NCI-H1092 treated with DMSO at 0.1 percent for 48 hours (cell line): ENCODE results near the gene PDSS1.
A peak's percentile ranks its signal among the peaks of the same experiment; 100 is the strongest.
"Not testable (repeated sequence)": the region's sequence is repeated elsewhere in the genome, so short reads cannot be mapped to it uniquely, and the experiment has no call there.

ENCODE experiments used
- DNase-seq: peaks from one replicate; lab custom pipeline; 2025; lab: John Stamatoyannopoulos, UW

The PDSS1 gene

GRCh38 chr10:26697163-26697921 lies at the start of gene PDSS1:
PDSS1 (plus strand) TSS chr10:26697701; CDS start chr10:26697712, 11 bp downstream.
- DNase-seq = peak; percentile 53

DNA sequence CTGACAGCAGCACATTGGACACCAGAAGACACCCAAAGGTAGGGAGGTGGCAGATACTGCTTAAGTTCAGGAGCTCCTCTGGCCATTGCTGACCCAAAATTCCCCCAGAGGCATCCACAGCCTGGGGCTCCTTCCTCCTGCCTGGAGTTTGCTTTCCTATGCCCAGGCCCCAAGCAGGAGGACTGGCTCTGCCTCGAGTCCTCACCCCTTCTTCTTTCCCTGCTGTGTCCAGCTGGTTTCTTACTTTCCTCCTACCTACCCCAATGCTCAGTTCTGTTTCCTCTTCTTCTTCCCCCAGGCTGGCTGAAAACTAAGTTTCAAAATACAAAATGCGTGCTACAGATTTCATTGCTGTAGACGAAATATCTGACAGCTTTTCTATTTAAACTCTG lies 49.3 kb upstream of the PDSS1 start:
- DNase-seq = not testable (repeated sequence)

GRCh38 chr10:26650406-26650805 lies 47.1 kb upstream of the PDSS1 start:
- no peak for DNase-seq

GRCh38 chr10:26651476-26651875 lies 46.0 kb upstream of the PDSS1 start:
- DNase-seq = not testable (repeated sequence)

DNA sequence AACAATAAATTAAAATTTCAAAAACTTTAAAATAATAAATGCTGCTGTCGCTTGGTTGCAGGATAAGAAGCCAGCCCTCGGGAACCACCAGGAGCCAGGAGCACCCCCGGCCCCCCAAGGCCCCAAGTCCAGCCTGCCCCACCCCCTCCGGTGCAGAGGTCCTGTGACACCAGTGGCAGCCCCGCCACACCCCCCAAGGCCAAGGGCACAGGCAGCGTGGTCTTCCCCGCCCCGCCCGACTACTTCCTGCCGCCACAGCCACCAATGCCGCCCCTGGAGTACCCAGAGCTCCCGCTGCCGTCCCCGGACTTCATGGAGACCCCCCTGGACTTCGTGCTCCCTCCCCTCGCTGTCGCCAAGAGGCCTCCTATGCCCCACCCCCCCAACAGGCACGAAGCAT lies 44.5 kb upstream of the PDSS1 start:
- no peak for DNase-seq

DNA sequence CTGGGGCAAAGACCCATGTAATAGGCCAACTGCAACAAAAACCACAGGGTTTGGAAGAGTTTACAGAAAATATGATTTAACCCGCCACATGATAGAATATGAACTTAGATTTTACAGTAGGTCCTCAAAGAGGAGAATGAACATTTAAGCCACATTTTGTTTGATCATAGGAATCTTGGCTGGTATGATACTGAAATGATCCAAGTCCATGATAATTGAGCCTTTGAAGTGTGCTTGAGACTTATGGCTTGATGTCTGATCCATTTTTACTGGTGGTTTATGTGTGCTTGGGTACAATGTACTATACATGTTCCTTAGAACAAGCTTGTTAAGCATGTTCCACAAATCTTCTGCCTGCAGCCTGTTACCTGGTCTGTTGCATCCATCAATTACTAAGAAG lies 41.8 kb upstream of the PDSS1 start:
- no peak for DNase-seq

GRCh38 chr10:26662864-26663263 lies 34.6 kb upstream of the PDSS1 start:
- DNase-seq = no peak

DNA sequence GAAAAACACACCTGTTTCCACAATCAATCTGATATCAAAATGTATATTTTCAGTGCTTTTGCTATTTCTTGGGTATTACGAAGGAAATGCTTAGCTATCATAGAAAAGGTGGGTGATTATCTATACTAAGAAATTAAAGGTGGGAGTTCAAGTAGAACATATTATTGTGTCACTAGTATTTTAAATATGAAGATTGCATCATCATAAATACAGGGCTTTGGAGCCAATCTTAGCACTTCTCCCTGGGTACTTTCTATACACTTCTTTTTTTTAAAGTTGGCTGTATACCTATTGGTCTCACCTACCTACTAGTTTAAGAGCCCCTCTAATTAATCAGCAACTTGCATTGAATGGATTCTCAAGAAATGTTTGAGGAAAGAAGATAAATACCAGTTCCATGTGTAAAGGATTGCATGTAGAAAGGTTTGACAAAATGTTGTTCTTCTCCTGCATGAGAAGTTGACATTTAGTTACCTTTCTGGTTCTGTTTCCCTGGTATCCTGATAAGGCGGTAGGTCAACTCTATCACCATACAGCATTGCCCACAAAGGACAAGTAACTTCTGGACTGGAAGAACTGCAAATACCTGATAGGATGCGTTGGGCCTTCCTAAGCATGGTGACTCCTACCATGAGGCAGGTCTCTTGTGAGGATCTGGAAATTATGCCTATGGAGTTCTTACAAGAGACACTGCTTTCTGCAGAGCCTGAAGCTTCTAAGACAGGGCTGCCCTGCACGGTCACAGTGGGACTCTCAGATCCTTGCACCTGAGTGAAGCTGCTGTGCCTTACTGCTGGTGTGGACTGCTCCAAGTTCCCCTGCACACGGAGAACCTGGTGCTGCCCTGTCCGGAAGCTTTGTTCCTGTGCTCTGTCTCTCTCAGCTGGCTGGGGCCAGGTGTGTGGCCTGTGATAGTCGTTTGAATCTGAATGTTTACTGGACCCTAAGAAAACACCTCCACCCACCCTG lies 32.1 kb upstream of the PDSS1 start:
- no peak for DNase-seq

DNA sequence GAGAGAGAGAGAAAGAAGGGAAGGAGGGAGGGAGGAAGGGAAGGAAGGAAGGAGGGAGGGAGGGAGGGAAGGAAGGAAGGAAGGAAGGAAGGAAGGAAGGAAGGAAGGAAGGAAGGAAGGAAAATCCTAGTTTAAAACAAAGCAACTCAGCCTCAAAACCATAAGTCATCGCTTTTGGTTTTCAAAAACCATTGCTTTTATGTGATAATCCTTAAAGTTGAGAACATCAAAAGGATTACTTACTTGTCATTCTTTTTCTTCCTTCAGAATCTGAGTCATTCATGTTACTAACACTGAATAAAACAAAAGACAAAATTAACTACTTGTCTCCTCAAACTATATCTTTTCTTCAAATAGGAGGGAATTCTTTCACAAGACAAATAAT lies 21.6 kb upstream of the PDSS1 start:
- no peak for DNase-seq

GRCh38 chr10:26679588-26679987 lies 17.9 kb upstream of the PDSS1 start:
- no peak for DNase-seq

GRCh38 chr10:26681076-26681475 lies 16.4 kb upstream of the PDSS1 start:
- no peak for DNase-seq

DNA sequence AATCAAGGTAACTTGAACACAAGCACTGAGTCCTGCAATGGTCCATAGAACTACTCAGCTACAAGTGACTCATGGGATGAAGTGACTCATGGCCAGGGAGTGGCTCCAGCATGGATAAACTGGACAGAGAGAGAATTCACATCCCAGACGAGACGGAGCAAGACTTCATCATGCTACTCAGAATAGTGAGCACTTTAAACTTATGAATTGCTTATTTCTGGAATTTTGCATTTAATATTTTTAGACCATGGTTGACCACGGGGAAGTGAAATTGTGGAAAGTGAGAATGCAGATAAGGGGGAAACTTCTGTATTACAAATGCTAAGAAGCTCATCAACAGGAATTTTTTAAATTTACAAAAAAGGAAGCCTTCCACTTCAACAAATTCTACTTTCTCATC lies 15.5 kb upstream of the PDSS1 start:
- not testable (repeated sequence) for DNase-seq

GRCh38 chr10:26682931-26683330 lies 14.6 kb upstream of the PDSS1 start:
- DNase-seq = no peak

DNA sequence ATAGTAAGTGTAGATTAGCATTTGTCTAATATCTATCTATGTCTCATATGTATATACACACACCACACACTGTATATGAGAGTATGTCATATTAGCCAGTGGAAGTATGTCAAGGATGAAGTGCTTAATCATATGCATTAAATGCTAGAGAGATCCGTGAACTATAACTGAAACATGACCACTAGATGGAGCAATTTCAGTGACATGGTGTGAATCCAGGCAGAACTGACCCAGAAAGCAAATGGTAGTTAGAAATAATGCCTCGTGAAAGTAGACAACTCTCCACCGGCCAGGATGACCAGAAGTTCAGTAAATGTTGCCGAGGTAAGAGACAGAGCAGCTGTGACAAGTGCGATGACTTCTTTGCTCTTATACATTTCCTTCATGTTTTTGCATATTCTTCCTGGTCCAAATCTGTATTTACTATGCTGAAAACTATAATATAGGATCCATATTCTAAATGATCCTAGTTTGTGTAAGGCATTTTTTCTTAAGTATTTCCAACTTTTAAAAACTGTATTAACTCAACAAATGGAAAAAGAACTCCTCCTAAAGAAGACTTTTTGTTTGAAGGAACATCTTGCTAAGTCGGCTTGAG lies 12.7 kb upstream of the PDSS1 start:
- DNase-seq = peak; percentile 21

GRCh38 chr10:26685441-26685840 lies 12.1 kb upstream of the PDSS1 start:
- DNase-seq = no peak

DNA sequence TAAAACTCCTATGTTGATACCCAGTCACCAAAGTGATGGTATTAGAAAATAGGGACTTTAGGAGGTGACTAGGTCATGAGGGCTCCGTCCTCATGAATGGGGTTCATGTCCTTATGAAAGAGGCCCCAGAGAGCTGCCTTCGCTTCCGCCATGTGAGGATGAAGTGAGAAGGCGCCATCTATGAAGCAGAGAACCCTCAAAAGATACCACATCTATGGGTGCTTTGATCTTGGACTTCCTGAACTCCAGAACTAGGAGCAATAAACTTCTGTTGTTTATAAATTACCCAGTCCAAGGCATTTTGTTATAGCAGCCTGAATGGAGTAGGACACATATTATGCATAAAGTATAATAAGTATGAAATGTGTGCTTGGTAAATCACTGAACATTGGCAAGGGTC lies 8.1 kb upstream of the PDSS1 start:
- no peak for DNase-seq

DNA sequence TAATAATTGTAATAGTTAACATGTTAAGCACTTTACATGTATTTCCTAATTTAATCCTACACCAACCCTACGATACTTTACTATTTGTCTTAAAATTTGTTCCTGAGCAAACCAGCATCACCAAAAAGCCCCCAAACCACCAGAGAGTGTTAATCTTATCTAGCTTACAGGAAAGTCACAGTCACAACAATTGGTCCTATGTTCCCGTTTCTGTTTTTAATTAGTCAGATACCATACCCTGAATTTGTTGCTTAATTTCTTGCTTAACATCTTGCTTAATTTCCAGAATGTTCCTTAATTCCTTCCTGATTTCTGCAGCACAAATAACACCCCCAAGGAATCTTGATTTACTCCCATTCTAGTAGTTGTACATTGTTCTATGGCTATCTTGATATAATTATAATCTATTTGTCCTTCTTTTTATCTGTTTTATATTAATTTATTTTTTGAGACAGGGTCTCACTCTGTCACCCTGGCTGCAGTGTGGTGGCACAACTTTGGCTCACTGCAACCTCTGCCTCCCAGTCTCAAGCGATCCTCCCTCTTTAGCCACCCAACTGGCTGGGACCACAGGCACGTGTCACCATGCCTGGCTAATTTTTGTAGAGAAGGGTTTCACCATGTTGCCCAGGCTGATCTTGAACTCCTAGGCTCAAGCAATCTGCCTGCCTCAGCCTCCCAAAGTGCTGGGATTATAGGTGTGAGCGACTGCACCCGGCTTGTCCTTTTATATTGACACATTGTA lies 6.6 kb upstream of the PDSS1 start:
- DNase-seq = no peak

DNA sequence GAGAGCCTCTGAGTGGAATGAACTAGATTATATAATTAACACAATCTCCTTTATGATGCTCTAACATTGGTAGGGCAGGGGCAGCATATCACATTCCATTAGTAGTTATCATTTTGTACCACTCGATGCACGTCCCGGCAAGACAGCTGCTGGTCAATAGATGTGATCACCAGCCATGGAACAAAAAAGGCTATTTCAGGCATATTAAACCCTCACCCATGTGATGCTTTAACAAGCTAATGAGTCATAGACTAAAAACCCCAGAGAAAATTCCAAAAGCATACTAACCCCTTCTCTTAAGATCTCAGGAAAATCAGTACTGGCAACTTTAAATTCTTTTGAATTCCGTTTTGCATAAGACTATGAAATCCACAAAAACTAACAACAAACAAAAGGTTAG lies 3.0 kb upstream of the PDSS1 start:
- DNase-seq = not testable (repeated sequence)

- DNase-seq = no peak
Observed at GRCh38 chr10:26696786-26697162, 727 bp upstream of the PDSS1 start.

DNA sequence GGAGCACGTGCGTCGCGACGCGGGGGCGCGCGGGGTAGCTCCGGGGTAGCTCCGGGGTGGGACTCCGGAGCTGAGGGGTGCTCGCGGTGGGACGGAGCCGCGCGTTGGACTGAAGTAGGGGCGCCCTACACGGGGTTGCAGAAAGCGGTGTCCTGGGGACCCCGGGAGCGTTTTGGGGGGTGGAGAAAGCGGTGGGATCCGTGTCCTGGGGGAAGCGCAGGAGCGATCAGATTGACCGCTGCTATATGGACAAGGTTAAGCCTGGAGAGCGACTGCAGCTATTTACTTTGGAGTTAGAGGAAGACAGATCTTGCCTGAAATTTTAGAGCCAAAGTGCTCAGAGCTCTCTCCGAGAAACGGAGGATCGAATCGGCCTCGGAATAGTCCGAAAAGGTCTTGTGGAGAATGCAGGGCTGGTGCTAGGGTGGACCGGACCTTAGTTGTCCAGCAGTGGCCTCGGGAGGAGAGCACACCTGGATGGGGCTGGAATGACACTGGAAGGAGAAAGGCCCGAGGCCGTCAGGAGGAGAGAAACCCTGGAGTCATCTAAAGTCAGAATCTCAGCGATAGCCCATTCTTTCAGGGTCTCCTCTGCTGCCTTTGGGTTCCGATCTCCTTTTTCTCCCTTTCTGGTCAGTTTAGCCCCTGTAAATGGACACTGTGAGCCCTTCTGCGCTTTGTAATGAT lies 564 bp downstream of the PDSS1 start:
- DNase-seq = no peak

- DNase-seq = no peak
Observed at GRCh38 chr10:26698909-26699308, 1.4 kb downstream of the PDSS1 start.
